ENCODE data around the gene MLF2. TPM values are rescaled to one million over a fixed set of nuclear protein-coding genes. Genes with fewer than 3 reads are reported as not detected.

MLF2 gene
- polyA plus RNA-seq, 1 donor from 2014 or later: 134 TPM

DNA sequence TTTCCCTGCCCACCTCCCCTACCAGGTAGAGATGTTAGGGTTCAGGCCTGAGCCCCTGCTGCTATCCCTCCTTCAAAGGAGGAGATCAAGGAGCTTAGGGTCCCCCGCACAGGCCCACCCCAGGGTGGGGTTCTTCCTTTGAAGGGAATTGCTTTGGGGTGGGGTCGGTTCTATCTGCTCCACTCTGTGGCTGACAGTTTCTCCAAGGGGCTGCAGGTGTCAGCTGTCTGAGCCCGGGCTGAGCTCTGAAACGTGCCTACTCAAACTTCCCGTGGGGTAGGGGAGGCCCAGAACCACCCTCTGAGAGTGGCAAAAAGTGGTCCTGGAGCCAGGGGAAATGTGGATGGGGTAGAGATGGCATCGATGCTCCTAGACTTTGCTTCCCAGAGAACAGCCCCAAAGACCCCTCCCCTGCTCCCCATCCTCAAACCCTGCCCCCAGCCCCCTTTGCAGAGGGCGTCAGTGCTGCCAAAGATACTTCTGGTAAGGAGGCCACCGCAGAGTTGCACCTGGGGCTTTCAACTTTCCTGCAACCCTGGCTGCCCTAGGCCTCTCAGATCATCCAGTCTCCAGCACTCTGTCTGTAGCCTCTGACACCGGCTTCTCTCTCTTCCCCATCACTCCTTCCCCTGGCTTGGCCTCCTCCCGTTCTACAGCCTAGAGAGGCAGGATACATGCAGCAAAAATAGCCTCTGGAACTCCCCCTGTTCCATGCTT is 30.1 kb upstream of the MLF2 start:
- Histone ChIP-seq H3K27ac (ENCODE audit: low read length) (no peak overlapping the region), H3K79me2 (replicated peaks; ENCODE audit: insufficient read depth, low read length) (no peaks in the 10 kb centered on the region), H3K4me3 (ENCODE audit: low read length) (no peak overlapping the region), H3K27me3 (ENCODE audit: insufficient read depth, low read depth, low read length) (no peaks in the 10 kb centered on the region), H3K9me2 (ENCODE audit: insufficient read depth, low read length) (no peaks in the 10 kb centered on the region), H3K4me2 (ENCODE audit: low read length) (no peak overlapping the region), H3K36me3 (ENCODE audit: insufficient read depth, low read length) (no peaks in the 10 kb centered on the region), H3F3A (ENCODE audit: insufficient read depth, low read length, poor library complexity, severe bottlenecking) (no peaks in the 10 kb centered on the region), H3K9me3 (ENCODE audit: low read length) (no peaks in the 10 kb centered on the region), H2AFZ (ENCODE audit: low read depth, low read length) (no peak overlapping the region), H4K20me1 (ENCODE audit: insufficient read depth) (no peaks in the 10 kb centered on the region), H3K9ac (ENCODE audit: low read length) (no peak overlapping the region)
- TF ChIP-seq, protein P1, sequence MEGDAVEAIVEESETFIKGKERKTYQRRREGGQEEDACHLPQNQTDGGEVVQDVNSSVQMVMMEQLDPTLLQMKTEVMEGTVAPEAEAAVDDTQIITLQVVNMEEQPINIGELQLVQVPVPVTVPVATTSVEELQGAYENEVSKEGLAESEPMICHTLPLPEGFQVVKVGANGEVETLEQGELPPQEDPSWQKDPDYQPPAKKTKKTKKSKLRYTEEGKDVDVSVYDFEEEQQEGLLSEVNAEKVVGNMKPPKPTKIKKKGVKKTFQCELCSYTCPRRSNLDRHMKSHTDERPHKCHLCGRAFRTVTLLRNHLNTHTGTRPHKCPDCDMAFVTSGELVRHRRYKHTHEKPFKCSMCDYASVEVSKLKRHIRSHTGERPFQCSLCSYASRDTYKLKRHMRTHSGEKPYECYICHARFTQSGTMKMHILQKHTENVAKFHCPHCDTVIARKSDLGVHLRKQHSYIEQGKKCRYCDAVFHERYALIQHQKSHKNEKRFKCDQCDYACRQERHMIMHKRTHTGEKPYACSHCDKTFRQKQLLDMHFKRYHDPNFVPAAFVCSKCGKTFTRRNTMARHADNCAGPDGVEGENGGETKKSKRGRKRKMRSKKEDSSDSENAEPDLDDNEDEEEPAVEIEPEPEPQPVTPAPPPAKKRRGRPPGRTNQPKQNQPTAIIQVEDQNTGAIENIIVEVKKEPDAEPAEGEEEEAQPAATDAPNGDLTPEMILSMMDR (IDR thresholded peaks at IDR 0.05; ENCODE audit: poor library complexity, severe bottlenecking): no peak
- TF ChIP-seq EZH2 (IDR thresholded peaks at IDR 0.05; ENCODE audit: borderline replicate concordance, insufficient read depth, low read length, poor library complexity, severe bottlenecking) (no peak), POLR2AphosphoS5 (IDR thresholded peaks at IDR 0.05) (no peak), TAF1 (IDR thresholded peaks at IDR 0.05; ENCODE audit: low read depth) (no peak), EP300 (conservative IDR thresholded peaks at IDR 0.05; ENCODE audit: poor library complexity, severe bottlenecking) (no peak), RAD21 (conservative IDR thresholded peaks at IDR 0.05) (no peak)
- TF ChIP-seq, protein P2, sequence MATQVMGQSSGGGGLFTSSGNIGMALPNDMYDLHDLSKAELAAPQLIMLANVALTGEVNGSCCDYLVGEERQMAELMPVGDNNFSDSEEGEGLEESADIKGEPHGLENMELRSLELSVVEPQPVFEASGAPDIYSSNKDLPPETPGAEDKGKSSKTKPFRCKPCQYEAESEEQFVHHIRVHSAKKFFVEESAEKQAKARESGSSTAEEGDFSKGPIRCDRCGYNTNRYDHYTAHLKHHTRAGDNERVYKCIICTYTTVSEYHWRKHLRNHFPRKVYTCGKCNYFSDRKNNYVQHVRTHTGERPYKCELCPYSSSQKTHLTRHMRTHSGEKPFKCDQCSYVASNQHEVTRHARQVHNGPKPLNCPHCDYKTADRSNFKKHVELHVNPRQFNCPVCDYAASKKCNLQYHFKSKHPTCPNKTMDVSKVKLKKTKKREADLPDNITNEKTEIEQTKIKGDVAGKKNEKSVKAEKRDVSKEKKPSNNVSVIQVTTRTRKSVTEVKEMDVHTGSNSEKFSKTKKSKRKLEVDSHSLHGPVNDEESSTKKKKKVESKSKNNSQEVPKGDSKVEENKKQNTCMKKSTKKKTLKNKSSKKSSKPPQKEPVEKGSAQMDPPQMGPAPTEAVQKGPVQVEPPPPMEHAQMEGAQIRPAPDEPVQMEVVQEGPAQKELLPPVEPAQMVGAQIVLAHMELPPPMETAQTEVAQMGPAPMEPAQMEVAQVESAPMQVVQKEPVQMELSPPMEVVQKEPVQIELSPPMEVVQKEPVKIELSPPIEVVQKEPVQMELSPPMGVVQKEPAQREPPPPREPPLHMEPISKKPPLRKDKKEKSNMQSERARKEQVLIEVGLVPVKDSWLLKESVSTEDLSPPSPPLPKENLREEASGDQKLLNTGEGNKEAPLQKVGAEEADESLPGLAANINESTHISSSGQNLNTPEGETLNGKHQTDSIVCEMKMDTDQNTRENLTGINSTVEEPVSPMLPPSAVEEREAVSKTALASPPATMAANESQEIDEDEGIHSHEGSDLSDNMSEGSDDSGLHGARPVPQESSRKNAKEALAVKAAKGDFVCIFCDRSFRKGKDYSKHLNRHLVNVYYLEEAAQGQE (IDR thresholded peaks at IDR 0.05; ENCODE audit: borderline replicate concordance): no peak

DNA sequence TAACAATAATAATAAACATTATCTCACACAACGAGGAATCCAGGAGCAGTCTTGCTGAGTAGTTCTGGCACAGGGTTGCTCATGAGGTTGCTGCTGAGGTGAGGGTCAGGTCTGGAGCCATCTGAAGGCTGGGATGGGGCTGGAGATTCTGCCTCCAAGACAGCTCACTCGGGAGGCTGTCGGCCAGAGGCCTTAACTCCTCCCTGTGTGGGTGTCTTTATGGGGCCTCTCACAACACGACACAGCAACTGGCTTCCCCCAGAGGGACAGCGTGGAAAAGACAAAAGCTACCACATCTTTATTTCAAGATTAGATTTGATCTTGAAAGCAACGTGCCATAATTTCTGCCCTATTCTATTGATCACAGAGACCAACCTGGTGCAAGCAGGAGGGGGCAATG is 29.2 kb upstream of the MLF2 start:
- Histone ChIP-seq H3K9me3 (ENCODE audit: low read length) (no peaks in the 10 kb centered on the region), H3K4me2 (ENCODE audit: low read length) (no peak overlapping the region), H4K20me1 (ENCODE audit: insufficient read depth) (no peaks in the 10 kb centered on the region), H3K79me2 (replicated peaks; ENCODE audit: insufficient read depth, low read length) (no peaks in the 10 kb centered on the region), H3K27me3 (ENCODE audit: insufficient read depth, low read depth, low read length) (no peaks in the 10 kb centered on the region), H3K27ac (ENCODE audit: low read length) (no peak overlapping the region), H3K4me3 (ENCODE audit: low read length) (no peak overlapping the region), H3K9ac (ENCODE audit: low read length) (no peak overlapping the region), H3K36me3 (ENCODE audit: insufficient read depth, low read length) (peaks cover 3% of the 10 kb centered on the region), H3K9me2 (ENCODE audit: insufficient read depth, low read length) (no peaks in the 10 kb centered on the region), H2AFZ (ENCODE audit: low read depth, low read length) (no peak overlapping the region), H3F3A (ENCODE audit: insufficient read depth, low read length, poor library complexity, severe bottlenecking) (no peaks in the 10 kb centered on the region)
- TF ChIP-seq EZH2 (IDR thresholded peaks at IDR 0.05; ENCODE audit: borderline replicate concordance, insufficient read depth, low read length, poor library complexity, severe bottlenecking): no peak
- TF ChIP-seq EP300 (conservative IDR thresholded peaks at IDR 0.05; ENCODE audit: poor library complexity, severe bottlenecking): no peak
- TF ChIP-seq RAD21 (conservative IDR thresholded peaks at IDR 0.05): no peak
- no peak for TF ChIP-seq TAF1 (IDR thresholded peaks at IDR 0.05; ENCODE audit: low read depth)
- TF ChIP-seq SMC3 (conservative IDR thresholded peaks at IDR 0.05; ENCODE audit: poor library complexity): no peak
- no peak for TF ChIP-seq POLR2AphosphoS5 (IDR thresholded peaks at IDR 0.05)
- TF ChIP-seq MXI1 (conservative IDR thresholded peaks at IDR 0.05; ENCODE audit: poor library complexity, severe bottlenecking): no peak
- TF ChIP-seq, protein P1 (IDR thresholded peaks at IDR 0.05; ENCODE audit: poor library complexity, severe bottlenecking): no peak
- TF ChIP-seq, protein P2 (IDR thresholded peaks at IDR 0.05; ENCODE audit: borderline replicate concordance): no peak
